GM23338 (cell line): ENCODE measurements around the gene SLC6A11. TPM values are rescaled to one million over a fixed set of nuclear protein-coding genes. Genes with fewer than 3 reads are reported as not detected.

ENCODE experiments used
- ATAC-seq: fragments of 200-7000 bp; cut with Tn5 transposase; 3 replicates; pipeline ENCODE4 v1.9.1; 2020
- DNase-seq: peaks from one replicate; pipeline ENCODE4 v3.0.0-alpha.2; 2015; ENCODE audit warnings: low spot score
- H2AFZ ChIP-seq: fragments of 200-600 bp; sonication (generic); 2 replicates; pipeline ENCODE4 v1.8.0; 2016; ENCODE audit warnings: antibody characterized with exemption, mild to moderate bottlenecking, moderate library complexity
- H3F3A ChIP-seq: fragments of 200-600 bp; sonication (generic); replicated peaks from 2 replicates; pipeline ENCODE4 v1.8.0; 2017; ENCODE audit warnings: antibody characterized with exemption, mixed run types, low read depth
- H3K27ac ChIP-seq: fragments of 200-600 bp; sonication (generic); 2 replicates; pipeline ENCODE4 v1.6.1; 2016; ENCODE audit warnings: low read depth
- H3K27me3 ChIP-seq: fragments of 200-600 bp; sonication (generic); 2 replicates; pipeline ENCODE4 v1.8.0; 2016; ENCODE audit warnings: mild to moderate bottlenecking, mixed run types, moderate library complexity; ENCODE audit not compliant: insufficient read depth
- H3K36me3 ChIP-seq: fragments of 200-600 bp; sonication (generic); 2 replicates; pipeline ENCODE4 v1.8.0; 2016; ENCODE audit warnings: mild to moderate bottlenecking; ENCODE audit not compliant: insufficient read depth
- H3K4me1 ChIP-seq: fragments of 200-600 bp; sonication (generic); 2 replicates; pipeline ENCODE4 v1.8.0; 2016; ENCODE audit warnings: mild to moderate bottlenecking, moderate library complexity; ENCODE audit not compliant: insufficient read depth
- H3K4me2 ChIP-seq: fragments of 200-600 bp; sonication (generic); 2 replicates; pipeline ENCODE4 v1.7.1; 2017; ENCODE audit warnings: mixed run types
- H3K4me3 ChIP-seq: fragments of 200-600 bp; sonication (generic); 2 replicates; pipeline ENCODE4 v1.6.1; 2016; ENCODE audit warnings: mixed run types
- H3K79me2 ChIP-seq: fragments of 200-600 bp; sonication (generic); replicated peaks from 2 replicates; pipeline ENCODE4 v1.8.0; 2017; ENCODE audit warnings: mild to moderate bottlenecking; ENCODE audit not compliant: insufficient read depth
- H3K9me2 ChIP-seq: fragments of 200-600 bp; sonication (generic); 2 replicates; pipeline ENCODE4 v1.8.0; 2017; ENCODE audit not compliant: insufficient read depth
- H4K20me1 ChIP-seq: fragments of 200-600 bp; sonication (generic); replicated peaks from 2 replicates; pipeline ENCODE4 v1.8.0; 2017; ENCODE audit warnings: mild to moderate bottlenecking; ENCODE audit not compliant: insufficient read depth
- H3K27ac Mint-ChIP-seq: 2 replicates; pipeline ENCODE4 v1.8.0; 2020; ENCODE audit warnings: inconsistent platforms, mild to moderate bottlenecking, moderate library complexity, mixed read lengths
- H3K27me3 Mint-ChIP-seq: 3 replicates; pipeline ENCODE4 v1.8.0; 2022; ENCODE audit warnings: low read depth, mild to moderate bottlenecking, moderate library complexity, mixed read lengths, inconsistent platforms; ENCODE audit not compliant: insufficient read depth, poor library complexity
- H3K36me3 Mint-ChIP-seq: 3 replicates; pipeline ENCODE4 v1.8.0; 2021; ENCODE audit warnings: low read depth, mild to moderate bottlenecking, inconsistent platforms, moderate library complexity, mixed read lengths
- H3K4me1 Mint-ChIP-seq: 3 replicates; pipeline ENCODE4 v1.8.0; 2020; ENCODE audit warnings: mild to moderate bottlenecking, inconsistent platforms, mixed read lengths
- H3K4me3 Mint-ChIP-seq: 3 replicates; pipeline ENCODE4 v1.8.0; 2021; ENCODE audit warnings: moderate library complexity, mild to moderate bottlenecking, inconsistent platforms, mixed read lengths
- H3K9me3 Mint-ChIP-seq: 3 replicates; pipeline ENCODE4 v1.8.0; 2020; ENCODE audit warnings: moderate library complexity, mild to moderate bottlenecking, inconsistent platforms, mixed read lengths
- CREB1 ChIP-seq: fragments of 250-450 bp; sonication (Bioruptor Pico); IDR thresholded peaks from 2 replicates; pipeline ENCODE4 v1.5.0; 2020; ENCODE audit warnings: low read depth, mild to moderate bottlenecking, moderate library complexity
- CTCF ChIP-seq, 2 experiments: fragments of 200-600 bp in 1 of 2; sonication (generic) in 1 of 2; conservative IDR thresholded peaks; 2 replicates each; pipeline versions ENCODE4 v1.5.1 to v1.6.1; 2016 to 2017; ENCODE audit warnings: antibody characterized with exemption in 2 of 2, low read depth in 2 of 2, mild to moderate bottlenecking in 2 of 2, moderate library complexity in 1 of 2
- ETS1 ChIP-seq: IDR thresholded peaks from 2 replicates; pipeline ENCODE4 v1.6.1; 2016; ENCODE audit warnings: antibody characterized with exemption
- EZH2 ChIP-seq: fragments of 200-600 bp; sonication (generic); IDR thresholded peaks from one replicate; pipeline ENCODE4 v1.8.0; 2017; ENCODE audit warnings: antibody characterized with exemption, mild to moderate bottlenecking, low read depth; ENCODE audit not compliant: unreplicated experiment
- EZH2phosphoT487 ChIP-seq: fragments of 200-600 bp; sonication (generic); IDR thresholded peaks from one replicate; pipeline ENCODE4 v1.8.1; 2018; ENCODE audit warnings: antibody characterized with exemption; ENCODE audit not compliant: unreplicated experiment
- JUNB ChIP-seq: IDR thresholded peaks from one replicate; pipeline ENCODE4 v1.6.1; 2016; ENCODE audit warnings: antibody characterized with exemption; ENCODE audit not compliant: unreplicated experiment
- NANOG ChIP-seq: IDR thresholded peaks from 2 replicates; pipeline ENCODE4 v1.6.1; 2016; ENCODE audit warnings: antibody characterized with exemption, borderline replicate concordance
- POLR2AphosphoS5 ChIP-seq: IDR thresholded peaks from 2 replicates; pipeline ENCODE4 v1.6.1; 2016; ENCODE audit warnings: antibody characterized with exemption, low read depth
- REST ChIP-seq: IDR thresholded peaks from one replicate; pipeline ENCODE4 v1.6.1; 2018; ENCODE audit warnings: antibody characterized with exemption; ENCODE audit not compliant: unreplicated experiment
- STAT1 ChIP-seq: IDR thresholded peaks from one replicate; pipeline ENCODE4 v1.6.1; 2016; ENCODE audit warnings: antibody characterized with exemption; ENCODE audit not compliant: unreplicated experiment
- ZNF114 ChIP-seq: fragments of 250-450 bp; sonication (Bioruptor Pico); IDR thresholded peaks from 2 replicates; pipeline ENCODE4 v1.5.0; 2020; ENCODE audit warnings: mild to moderate bottlenecking, moderate library complexity
- ZNF331 ChIP-seq: fragments of 250-450 bp; sonication (Bioruptor Pico); IDR thresholded peaks from 2 replicates; pipeline ENCODE4 v1.5.0; 2020; ENCODE audit warnings: low read depth, mild to moderate bottlenecking, moderate library complexity
- polyA plus RNA-seq: library from polyadenylated mRNA; unstranded; fragments of >200 nt; fragmentation: Nextera tagmentation; extraction: Ambion mirVana; gene quantifications from 2 replicates; pipeline ENCODE4 v1.2.1, GENCODE V29; 2016
- total RNA-seq: library from RNA; depleted of rRNA; stranded (reverse); fragments of >200 nt; shearing (Covaris generic); gene quantifications from 2 replicates; pipeline ENCODE4 v1.2.3, GENCODE V29; 2014

Gene SLC6A11
- total and polyA plus RNA-seq, 2 experiments from 2014 or later = 0.47 to 1.1 TPM

GRCh38 chr3:10887015-10887414 is 71.0 kb downstream of the SLC6A11 start (continued):
- TF ChIP-seq ETS1 (no peak), STAT1 (no peak), CREB1 (CRISPR knock-in tag) (no peak), EZH2phosphoT487 (no peak), JUNB (no peak), ZNF114 (CRISPR knock-in tag) (no peak), CTCF (conservative IDR thresholded peaks at IDR 0.05; ENCODE audit: low read depth in 2 of 2) (no peak)

- Mint-ChIP-seq H3K4me3 (no peak overlapping the region), H3K36me3 (no peaks in the 10 kb centered on the region), H3K27ac (no peak overlapping the region), H3K9me3 (peaks cover 12% of the 10 kb centered on the region; the same call in 2 of the 3 replicates), H3K27me3 (peaks cover 8% of the 10 kb centered on the region), H3K4me1 (no peaks in the 10 kb centered on the region)
- DNase-seq (no peak), ATAC-seq (no peak)
- Histone ChIP-seq H3K4me1 (no peaks in the 10 kb centered on the region), H3K27me3 (no peaks in the 10 kb centered on the region), H3K4me3 (no peak overlapping the region), H3K36me3 (no peaks in the 10 kb centered on the region), H3K79me2 (no peaks in the 10 kb centered on the region), H3F3A (no peaks in the 10 kb centered on the region), H3K4me2 (no peak overlapping the region), H4K20me1 (no peaks in the 10 kb centered on the region), H3K9me2 (no peaks in the 10 kb centered on the region), H2AFZ (no peak overlapping the region), H3K27ac (no peak overlapping the region)
- TF ChIP-seq POLR2AphosphoS5 (no peak), ZNF331 (CRISPR knock-in tag) (no peak), EZH2phosphoT487 (no peak), STAT1 (no peak), EZH2 (no peak), REST (no peak), CTCF (conservative IDR thresholded peaks at IDR 0.05; ENCODE audit: low read depth in 2 of 2) (no peak), ZNF114 (CRISPR knock-in tag) (no peak), CREB1 (CRISPR knock-in tag) (no peak), NANOG (no peak), JUNB (no peak)
Observed at GRCh38 chr3:10888518-10889090, 72.6 kb downstream of the SLC6A11 start.
